ENCODE measurements around the gene MRPL33. TPM values are rescaled to one million over a fixed set of nuclear protein-coding genes. Genes with fewer than 3 reads are reported as not detected.

MRPL33 gene
- polyA plus RNA-seq, 1 of the 3 experiments (the other 2 are of a cell fraction): 132 TPM

- H3F3A ChIP-seq (replicated peaks; ENCODE audit: insufficient read depth): peaks cover 33% of the 10 kb centered on the region
- WGBS (ENCODE audit: low lambda C conversion rate): 95% methylated on average over 8 of the region's 8 CpGs
- 0 out of 2 replicates have a peak overlapping the region, but pooled peaks have one; percentile 18 for H3K4me2 ChIP-seq
- no peak overlapping the region for H3K4me3 ChIP-seq (ENCODE audit: low read depth in 2 of 2, low read length in 1 of 2)
- H3K4me1 ChIP-seq (ENCODE audit: control insufficient read depth in 1 of 2, insufficient read depth in 2 of 2, low read depth in 1 of 2, low read length in 1 of 2): peaks cover 0 to 49% of the 10 kb centered on the region in 2 experiments; a peak in 3 of 4 replicates
- no peak for DNase-seq
- no peaks in the 10 kb centered on the region for H3K9me3 ChIP-seq
- peak overlapping the region in 1 of 2 experiments; percentile 98; a peak in 2 of 4 replicates for H3K27ac ChIP-seq (ENCODE audit: low read depth in 2 of 2, low read length in 1 of 2)
- no peak for TF ChIP-seq ZBTB33 (IDR thresholded peaks at IDR 0.05; ENCODE audit: borderline replicate concordance, low read depth)
- no peak for TF ChIP-seq IRF3 (IDR thresholded peaks at IDR 0.05; ENCODE audit: low read depth, low read length)
- TF ChIP-seq NFIC (IDR thresholded peaks at IDR 0.05; ENCODE audit: borderline replicate concordance): no peak
- TF ChIP-seq TEAD4 (IDR thresholded peaks at IDR 0.05; ENCODE audit: borderline replicate concordance, insufficient read depth): no peak
- no peak for TF ChIP-seq ELF1 (IDR thresholded peaks at IDR 0.05)
- no peak for TF ChIP-seq RXRA (IDR thresholded peaks at IDR 0.05; ENCODE audit: borderline replicate concordance, low read depth)
- TF ChIP-seq FOXJ3 (CRISPR knock-in tag; IDR thresholded peaks at IDR 0.05): no peak
- no peak for TF ChIP-seq USF2 (IDR thresholded peaks at IDR 0.05; ENCODE audit: borderline replicate concordance, low read depth, low read length)
- TF ChIP-seq PBX3 (IDR thresholded peaks at IDR 0.05): no peak
- no peak for TF ChIP-seq TCF12 (IDR thresholded peaks at IDR 0.05)
- no peak for TF ChIP-seq EZH2phosphoT487 (IDR thresholded peaks at IDR 0.05; ENCODE audit: borderline replicate concordance, low read depth)
- TF ChIP-seq SMC3 (IDR thresholded peaks at IDR 0.05; ENCODE audit: low read depth, low read length): no peak
- no peak for TF ChIP-seq YY1 (IDR thresholded peaks at IDR 0.05; ENCODE audit: low read depth)
- TF ChIP-seq MEF2A (IDR thresholded peaks at IDR 0.05; ENCODE audit: borderline replicate concordance, low read depth): no peak
- no peak for TF ChIP-seq CHD2 (IDR thresholded peaks at IDR 0.05; ENCODE audit: low read length, partially characterized antibody)
- no peak for TF ChIP-seq MXI1 (IDR thresholded peaks at IDR 0.05; ENCODE audit: low read depth, low read length)
- peak overlapping the region; percentile 19 for H3K9ac ChIP-seq
- CTCF ChIA-PET: interaction anchor here (2.0 to 2.2 kb wide), 2 partner anchors 14 to 601 kb away, joined by 5 to 7 read pairs; no protein-coding TSS in a partner anchor
- no peaks in the 10 kb centered on the region for H3K79me2 ChIP-seq (ENCODE audit: insufficient read depth)
- no peaks in the 10 kb centered on the region for H4K20me1 ChIP-seq (ENCODE audit: insufficient read depth)
- H3K9me2 ChIP-seq: no peaks in the 10 kb centered on the region
- H3K36me3 ChIP-seq (replicated peaks in 1 of 2; ENCODE audit: control insufficient read depth in 1 of 2, insufficient read depth in 2 of 2, low read length in 1 of 2): peaks cover 0 to under 1% of the 10 kb centered on the region in 2 experiments
- no peaks in the 10 kb centered on the region for H3K27me3 ChIP-seq (ENCODE audit: insufficient read depth)
- H2AFZ ChIP-seq (ENCODE audit: low read depth): no peak overlapping the region; the same call in 1 of the 2 replicates
- POLR2A ChIA-PET: no interaction called here
These were observed 23.7 kb downstream of the MRPL33 start for GRCh38 chr2:27795093-27795834.

All from SK-N-SH (cell line).